Stomach (tissue), 19 donors: ENCODE results near the gene ASB17. TPM values are rescaled to one million over a fixed set of nuclear protein-coding genes. Genes with fewer than 3 reads are reported as not detected.

Source experiments
- DNase-seq, 2 donors: peaks; one replicate each; pipeline versions ENCODE4 v3.0.0 to v3.0.0-alpha.2; 2013 to 2019
- H3K27ac ChIP-seq, 5 donors: fragments of 200-600 bp in 4 of 5; sonication (generic) in 4 of 5; one replicate each; pipeline ENCODE4 v1.5.1; 2013 to 2019; ENCODE audit warnings: mild to moderate bottlenecking in 1 of 5, moderate library complexity in 1 of 5
- H3K27me3 ChIP-seq, 3 donors: fragments of 200-600 bp; sonication (generic); one replicate each; pipeline ENCODE4 v1.5.1; 2017 to 2019; ENCODE audit warnings: mixed run types in 1 of 3
- H3K36me3 ChIP-seq, 4 donors: fragments of 200-600 bp; sonication (generic); 1 replicate in 3 of 4; 2 replicates in 1 of 4; pipeline ENCODE4 v1.5.1; 2016 to 2019
- H3K4me1 ChIP-seq, 4 donors: fragments of 200-600 bp; sonication (generic); one replicate each; pipeline ENCODE4 v1.5.1; 2016 to 2019
- H3K4me3 ChIP-seq, 4 donors: fragments of 200-600 bp; sonication (generic) in 3 of 4; one replicate each; pipeline ENCODE4 v1.5.1; 2016 to 2019; ENCODE audit warnings: mild to moderate bottlenecking in 1 of 4
- H3K9me3 ChIP-seq, 4 donors: fragments of 200-600 bp; sonication (generic); one replicate each; pipeline ENCODE4 v1.5.1; 2016 to 2019
- EP300 ChIP-seq: sonication (generic); formaldehyde crosslinking; IDR thresholded peaks from one replicate; pipeline ENCODE4 v1.6.1; 2017; ENCODE audit warnings: antibody characterized with exemption
- POLR2A ChIP-seq, 4 donors: fragments of 450-650 bp; IDR thresholded peaks; one replicate each; pipeline ENCODE4 v1.6.1; 2016; ENCODE audit warnings: antibody characterized with exemption in 4 of 4, control low read depth in 2 of 4, mild to moderate bottlenecking in 1 of 4, moderate library complexity in 1 of 4
- POLR2AphosphoS5 ChIP-seq, 3 donors: sonication (generic); formaldehyde crosslinking; IDR thresholded peaks; one replicate each; pipeline ENCODE4 v1.6.1; 2016; ENCODE audit warnings: antibody characterized with exemption in 3 of 3
- WGBS, 5 donors: extraction: QIAGEN DNeasy Blood & Tissue Kit in 3 of 5; methylation state at CpG; one replicate each; pipeline versions ENCODE4 v1.1.5 to v1.1.7; 2013 to 2018; 5-methylcytosine and 5-hydroxymethylcytosine counted together
- intact Hi-C: fragments of 100-400 bp; cut with DNase I; formaldehyde crosslinking; loops from one replicate; pipeline ENCODE4 v1.15.1; 2023; ENCODE audit warnings: low total_unique reads
- long read RNA-seq, 10 donors: transcript quantifications; one replicate each; lab custom pipeline, GENCODE V29; 2026
- polyA plus RNA-seq, 3 donors: library from polyadenylated mRNA; stranded (reverse); fragments of 200-250 nt; gene quantifications; one replicate each; pipeline ENCODE4 v1.2.3, GENCODE V29; 2013
- total RNA-seq, 5 donors: library from RNA; depleted of rRNA; stranded (reverse); fragments of >200 nt; gene quantifications; one replicate each; pipeline versions ENCODE4 v1.1.0 to v1.2.3, GENCODE V29; 2014 to 2016
- TF ChIP-seq, protein P1 (sequence below), 7 experiments: fragments of 450-650 bp in 4 of 7; fragments of 200-600 bp in 3 of 7; sonication (generic) in 3 of 7; IDR thresholded peaks; one replicate each; pipeline ENCODE4 v1.5.1; 2016 to 2019; ENCODE audit warnings: antibody characterized with exemption in 7 of 7, control low read depth in 2 of 7, mild to moderate bottlenecking in 1 of 7
- donor health status: healthy with polysubstance abuse.
- donor health status: Bipolar disorder and iron deficiency.
- donor health status: healthy.

ASB17 gene, protein sequence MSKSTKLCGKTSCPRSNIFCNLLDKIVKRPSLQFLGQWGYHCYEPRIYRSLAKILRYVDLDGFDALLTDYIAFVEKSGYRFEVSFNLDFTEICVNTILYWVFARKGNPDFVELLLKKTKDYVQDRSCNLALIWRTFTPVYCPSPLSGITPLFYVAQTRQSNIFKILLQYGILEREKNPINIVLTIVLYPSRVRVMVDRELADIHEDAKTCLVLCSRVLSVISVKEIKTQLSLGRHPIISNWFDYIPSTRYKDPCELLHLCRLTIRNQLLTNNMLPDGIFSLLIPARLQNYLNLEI
- total RNA-seq (not detected), polyA plus RNA-seq (not detected)
- long read RNA-seq, donor 1 = 0 reads
- long read RNA-seq, donor 2 = 0 reads
- long read RNA-seq, donor 3 = 0 reads
- long read RNA-seq, donor 4 = 0 reads
- long read RNA-seq, donor 5 = 0 reads
- long read RNA-seq, donor 6 = 0 reads
- long read RNA-seq, donor 7 = 0 reads
- long read RNA-seq, donor 8 = 0 reads
- long read RNA-seq, donor 9 = 0 reads
- long read RNA-seq, donor 10 = 0 reads

DNA sequence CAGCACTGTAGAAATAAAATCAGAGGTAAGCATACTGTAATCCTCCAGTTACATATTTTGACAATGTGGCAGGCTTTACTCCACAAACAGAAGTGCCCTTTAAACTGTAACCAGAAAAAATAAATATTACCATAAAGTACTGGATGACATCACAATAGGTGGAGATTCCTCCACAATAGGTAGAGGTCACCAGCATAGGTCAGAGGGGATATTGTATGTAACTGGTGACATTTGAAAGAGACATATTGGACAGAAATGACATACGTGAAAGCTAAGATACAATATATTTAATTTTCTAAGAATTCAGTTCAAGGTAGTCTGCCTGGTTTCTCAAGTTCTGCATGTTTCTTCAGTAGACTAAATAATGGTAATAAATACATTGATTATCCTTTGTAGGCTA, at the start of gene ASB17:
ASB17 (minus strand) TSS at position 101 of the 400 bp plus-strand sequence. CDS start 113 bp downstream, outside the sequence.
- Histone ChIP-seq H3K9me3 (no peaks in the 10 kb centered on the region), H3K27me3 (no peaks in the 10 kb centered on the region), H3K4me3 (no peak within 1 kb of the TSS), H3K4me1 (no peaks in the 10 kb centered on the region), H3K36me3 (no peaks in the 10 kb centered on the region), H3K27ac (no peak within 1 kb of the TSS)
- 88 to 91% (median 89%) methylated on average over 1 of the region's 1 CpG for WGBS, 5 donors
- no peak for DNase-seq
- no peak for TF ChIP-seq POLR2A (IDR thresholded peaks at IDR 0.05)
- TF ChIP-seq, protein P1, sequence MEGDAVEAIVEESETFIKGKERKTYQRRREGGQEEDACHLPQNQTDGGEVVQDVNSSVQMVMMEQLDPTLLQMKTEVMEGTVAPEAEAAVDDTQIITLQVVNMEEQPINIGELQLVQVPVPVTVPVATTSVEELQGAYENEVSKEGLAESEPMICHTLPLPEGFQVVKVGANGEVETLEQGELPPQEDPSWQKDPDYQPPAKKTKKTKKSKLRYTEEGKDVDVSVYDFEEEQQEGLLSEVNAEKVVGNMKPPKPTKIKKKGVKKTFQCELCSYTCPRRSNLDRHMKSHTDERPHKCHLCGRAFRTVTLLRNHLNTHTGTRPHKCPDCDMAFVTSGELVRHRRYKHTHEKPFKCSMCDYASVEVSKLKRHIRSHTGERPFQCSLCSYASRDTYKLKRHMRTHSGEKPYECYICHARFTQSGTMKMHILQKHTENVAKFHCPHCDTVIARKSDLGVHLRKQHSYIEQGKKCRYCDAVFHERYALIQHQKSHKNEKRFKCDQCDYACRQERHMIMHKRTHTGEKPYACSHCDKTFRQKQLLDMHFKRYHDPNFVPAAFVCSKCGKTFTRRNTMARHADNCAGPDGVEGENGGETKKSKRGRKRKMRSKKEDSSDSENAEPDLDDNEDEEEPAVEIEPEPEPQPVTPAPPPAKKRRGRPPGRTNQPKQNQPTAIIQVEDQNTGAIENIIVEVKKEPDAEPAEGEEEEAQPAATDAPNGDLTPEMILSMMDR (IDR thresholded peaks at IDR 0.05) = no peak
- TF ChIP-seq POLR2AphosphoS5 (IDR thresholded peaks at IDR 0.05) = no peak
- no peak for TF ChIP-seq EP300
- intact Hi-C loops = no loop called here

DNA sequence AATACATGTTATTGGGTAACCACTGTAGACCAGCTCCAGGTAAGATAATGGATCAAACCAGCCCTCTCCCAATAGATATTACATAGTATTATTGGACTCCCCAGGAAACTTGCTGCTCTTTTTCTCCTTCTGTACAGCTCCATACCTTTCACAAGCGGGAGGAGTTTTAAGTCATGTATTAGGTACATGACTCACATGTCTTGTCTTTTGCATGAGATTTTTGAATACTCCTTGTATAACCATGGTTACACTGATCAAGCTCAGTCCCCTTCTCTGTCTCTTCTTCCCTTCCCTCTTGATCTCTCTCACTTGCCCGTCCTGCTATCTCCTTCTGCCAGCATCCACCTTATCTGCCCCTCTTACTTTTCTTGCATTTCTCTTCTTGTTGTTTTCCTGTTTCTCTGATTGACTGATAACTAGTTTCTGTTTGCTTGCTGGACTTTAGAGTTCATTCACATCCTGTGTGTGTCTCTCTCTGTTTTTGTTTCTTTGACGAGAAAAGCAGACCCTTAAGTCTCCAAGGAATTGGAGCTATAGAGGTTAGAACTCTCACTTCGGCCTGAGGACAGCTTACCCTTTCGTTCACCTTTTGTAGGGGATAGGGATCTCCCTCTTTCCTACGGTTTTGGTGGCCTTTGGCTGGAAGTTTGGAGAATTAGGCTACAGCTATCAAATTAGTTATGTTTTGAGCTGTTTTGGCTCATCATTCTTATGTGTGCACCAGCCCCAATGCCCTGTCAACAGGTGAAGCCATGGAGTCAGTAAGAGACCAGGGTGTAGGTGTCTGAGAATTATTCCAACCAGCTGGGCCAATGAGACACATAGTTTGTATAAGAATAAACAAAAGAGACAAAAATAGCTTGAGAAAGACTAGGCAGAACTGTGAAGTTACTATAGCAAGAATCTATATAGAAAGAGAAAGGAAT, 49.0 kb upstream of the ASB17 start:
- 76 to 82% (median 80%) methylated on average over 6 of the region's 6 CpGs for WGBS, 5 donors
- intact Hi-C loops = no loop called here
- TF ChIP-seq POLR2A (IDR thresholded peaks at IDR 0.05) (no peak), POLR2AphosphoS5 (IDR thresholded peaks at IDR 0.05) (no peak), EP300 (no peak)
- TF ChIP-seq, protein P1 (IDR thresholded peaks at IDR 0.05) = no peak
- no peak overlapping the region for H3K27ac ChIP-seq
- H3K9me3 ChIP-seq = peaks cover 0 to 12% (median 5%) of the 10 kb centered on the region in 4 donors
- no peaks in the 10 kb centered on the region for H3K36me3 ChIP-seq
- no peak overlapping the region for H3K4me3 ChIP-seq
- DNase-seq = no peak
- H3K27me3 ChIP-seq = no peaks in the 10 kb centered on the region
- no peaks in the 10 kb centered on the region for H3K4me1 ChIP-seq

DNA sequence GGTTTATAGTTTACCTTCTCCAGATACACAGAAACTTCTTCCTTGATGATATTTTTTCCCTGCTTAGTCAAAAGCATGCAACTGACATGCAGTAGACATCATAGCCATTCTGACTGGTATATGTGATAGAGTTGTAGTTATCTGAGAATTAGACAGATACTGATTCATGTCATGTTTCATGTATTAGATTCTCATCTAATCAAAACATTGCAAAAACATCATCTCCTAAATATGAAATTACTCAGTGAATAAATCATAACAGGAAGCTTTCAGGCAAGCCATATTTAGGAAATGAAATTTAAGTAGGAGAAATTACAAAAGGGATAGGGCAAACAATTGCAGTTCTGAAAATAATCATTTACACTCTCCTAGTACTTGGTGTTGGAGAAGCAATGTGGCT, 38.4 kb upstream of the ASB17 start:
- no peak for DNase-seq
- no peaks in the 10 kb centered on the region for H3K9me3 ChIP-seq
- H3K4me1 ChIP-seq = peaks cover 0 to 4% (median 0%) of the 10 kb centered on the region in 4 donors
- intact Hi-C loops = no loop called here
- TF ChIP-seq, protein P1 (IDR thresholded peaks at IDR 0.05) = no peak
- TF ChIP-seq EP300 (no peak), POLR2AphosphoS5 (IDR thresholded peaks at IDR 0.05) (no peak), POLR2A (IDR thresholded peaks at IDR 0.05) (no peak)
- H3K27me3 ChIP-seq = no peaks in the 10 kb centered on the region
- no peaks in the 10 kb centered on the region for H3K36me3 ChIP-seq
- no peak overlapping the region for H3K27ac ChIP-seq
- H3K4me3 ChIP-seq = no peak overlapping the region

DNA sequence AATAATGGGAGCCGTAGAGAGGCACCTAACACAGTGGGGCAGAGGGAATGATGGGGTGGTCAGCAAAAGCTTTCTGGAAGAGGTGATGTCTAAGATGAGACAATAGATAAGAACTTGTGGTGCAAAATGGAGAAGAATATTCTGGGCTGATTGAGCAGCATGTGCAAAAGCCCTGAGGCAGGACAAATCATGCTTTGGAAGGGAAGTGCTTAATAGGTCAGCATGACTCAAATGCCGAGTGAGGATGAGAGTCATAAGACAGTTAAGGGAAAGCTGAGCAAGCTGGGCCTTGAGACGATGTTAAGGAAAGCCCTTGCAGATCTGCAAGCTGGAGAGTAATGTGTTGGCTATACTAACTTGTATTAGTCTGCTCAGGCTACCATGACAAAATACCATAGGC, 37.3 kb upstream of the ASB17 start:
- intact Hi-C loops = no loop called here
- no peaks in the 10 kb centered on the region for H3K36me3 ChIP-seq
- H3K4me3 ChIP-seq = no peak overlapping the region
- no peaks in the 10 kb centered on the region for H3K9me3 ChIP-seq
- no peak overlapping the region for H3K27ac ChIP-seq
- DNase-seq = no peak
- peaks cover 0 to 4% (median 0%) of the 10 kb centered on the region in 4 donors for H3K4me1 ChIP-seq
- no peaks in the 10 kb centered on the region for H3K27me3 ChIP-seq
- 69 to 96% (median 87%) methylated on average over 3 of the region's 3 CpGs for WGBS, 5 donors
- TF ChIP-seq POLR2A (IDR thresholded peaks at IDR 0.05) = no peak
- TF ChIP-seq EP300 = no peak
- TF ChIP-seq, protein P1 (IDR thresholded peaks at IDR 0.05) = no peak
- no peak for TF ChIP-seq POLR2AphosphoS5 (IDR thresholded peaks at IDR 0.05)
